OCI-LY1 (cell line): ENCODE results near the gene GYS2.

Experiments used
- H2AFZ ChIP-seq: fragments of 200-600 bp; sonication (generic), shearing (Covaris generic); 2 replicates; pipeline ENCODE4 v1.6.0; 2014; ENCODE audit warnings: antibody characterized with exemption, mild to moderate bottlenecking, low read length
- H3F3A ChIP-seq: fragments of 200-600 bp; sonication (generic), shearing (Covaris generic); 2 replicates; pipeline ENCODE4 v1.6.0; 2014; ENCODE audit warnings: mild to moderate bottlenecking, antibody characterized with exemption, low read length, moderate library complexity; ENCODE audit not compliant: insufficient read depth
- H3K27ac ChIP-seq: fragments of 200-600 bp; sonication (generic); 2 replicates; pipeline ENCODE4 v1.5.1; 2014; ENCODE audit warnings: low read length, mixed run types, mild to moderate bottlenecking, low read depth; ENCODE audit not compliant: poor library complexity, severe bottlenecking
- H3K27me3 ChIP-seq: fragments of 200-600 bp; sonication (generic); 2 replicates; pipeline ENCODE4 v1.6.0; 2014; ENCODE audit warnings: antibody characterized with exemption, mild to moderate bottlenecking, low read length, moderate library complexity; ENCODE audit not compliant: insufficient read depth
- H3K36me3 ChIP-seq: fragments of 200-600 bp; sonication (generic); 2 replicates; pipeline ENCODE4 v1.6.1; 2014; ENCODE audit warnings: mild to moderate bottlenecking, antibody characterized with exemption, low read length, moderate library complexity, mixed read lengths; ENCODE audit not compliant: insufficient read depth
- H3K4me1 ChIP-seq: fragments of 200-600 bp; sonication (generic); 2 replicates; pipeline ENCODE4 v1.5.1; 2014; ENCODE audit warnings: mild to moderate bottlenecking, low read length, moderate library complexity; ENCODE audit not compliant: insufficient read depth, severe bottlenecking
- H3K4me2 ChIP-seq: fragments of 200-600 bp; sonication (generic), shearing (Covaris generic); 2 replicates; pipeline ENCODE4 v1.6.1; 2014; ENCODE audit warnings: low read length
- H3K4me3 ChIP-seq: fragments of 200-600 bp; sonication (generic); 2 replicates; pipeline ENCODE4 v1.5.1; 2014; ENCODE audit warnings: low read length, low read depth, mild to moderate bottlenecking, mixed read lengths; ENCODE audit not compliant: poor library complexity, severe bottlenecking
- H3K79me2 ChIP-seq: fragments of 200-600 bp; shearing (Covaris generic); 2 replicates; pipeline ENCODE4 v1.6.1; 2016; ENCODE audit warnings: mixed run types, low read length, mixed read lengths; ENCODE audit not compliant: insufficient read depth
- H3K9ac ChIP-seq: fragments of 200-600 bp; sonication (generic), shearing (Covaris generic); 2 replicates; pipeline ENCODE4 v1.6.1; 2014; ENCODE audit warnings: mild to moderate bottlenecking, low read length, mixed read lengths
- H3K9me2 ChIP-seq: fragments of 200-600 bp; sonication (generic), shearing (Covaris generic); 2 replicates; pipeline ENCODE4 v1.6.1; 2014; ENCODE audit warnings: low read depth, mild to moderate bottlenecking, low read length, mixed read lengths
- H3K9me3 ChIP-seq: fragments of 200-600 bp; shearing (Covaris generic); 2 replicates; pipeline ENCODE4 v1.6.1; 2014; ENCODE audit warnings: low read length, mixed read lengths
- H4K20me1 ChIP-seq: fragments of 200-600 bp; sonication (generic), shearing (Covaris generic); 2 replicates; pipeline ENCODE4 v1.6.0; 2016; ENCODE audit warnings: mild to moderate bottlenecking, low read length; ENCODE audit not compliant: insufficient read depth
- CTCF ChIP-seq: fragments of 200-600 bp; sonication (generic), shearing (Covaris generic); IDR thresholded peaks from 2 replicates; pipeline ENCODE4 v1.5.1; 2017; ENCODE audit warnings: mild to moderate bottlenecking, antibody characterized with exemption, low read length, moderate library complexity, mixed read lengths
- EZH2 ChIP-seq: fragments of 200-600 bp; sonication (generic), shearing (Covaris generic); IDR thresholded peaks from 2 replicates; pipeline ENCODE4 v1.8.0; 2017; ENCODE audit warnings: borderline replicate concordance, mixed run types, mild to moderate bottlenecking, antibody characterized with exemption, low read length, moderate library complexity, mixed read lengths

Gene GYS2

GRCh38 chr12:21528953-21529352, 75.7 kb downstream of the GYS2 start:
- no peaks in the 10 kb centered on the region for H3K36me3 ChIP-seq
- H3F3A ChIP-seq, result no peaks in the 10 kb centered on the region
- peaks cover 17% of the 10 kb centered on the region for H3K4me1 ChIP-seq
- H2AFZ ChIP-seq, result no peak overlapping the region
- no peak overlapping the region for H3K4me3 ChIP-seq
- no peaks in the 10 kb centered on the region for H3K9me3 ChIP-seq
- no peak overlapping the region for H3K4me2 ChIP-seq
- no peak overlapping the region for H3K27ac ChIP-seq
- no peaks in the 10 kb centered on the region for H3K79me2 ChIP-seq
- no peaks in the 10 kb centered on the region for H3K9me2 ChIP-seq
- no peaks in the 10 kb centered on the region; the same call in 1 of the 2 replicates for H4K20me1 ChIP-seq
- no peak overlapping the region for H3K9ac ChIP-seq
- H3K27me3 ChIP-seq, result no peaks in the 10 kb centered on the region
- TF ChIP-seq CTCF (no peak), EZH2 (no peak)

- Histone ChIP-seq H3K4me2 (peak overlapping the region; percentile 69), H3K27ac (no peak overlapping the region)
Observed at GRCh38 chr12:21527451-21528180, 77.0 kb downstream of the GYS2 start.

GRCh38 chr12:21526721-21527345, 77.8 kb downstream of the GYS2 start:
- H3K9me3 ChIP-seq, result no peaks in the 10 kb centered on the region
- H3K4me1 ChIP-seq, result peaks cover 17% of the 10 kb centered on the region
- H3K9me2 ChIP-seq, result no peaks in the 10 kb centered on the region
- no peak overlapping the region for H3K27ac ChIP-seq
- H3K79me2 ChIP-seq, result no peaks in the 10 kb centered on the region
- H3K36me3 ChIP-seq, result no peaks in the 10 kb centered on the region
- H2AFZ ChIP-seq, result no peak overlapping the region
- peak overlapping the region; percentile 61 for H3K4me3 ChIP-seq
- no peaks in the 10 kb centered on the region for H3F3A ChIP-seq
- H3K27me3 ChIP-seq, result no peaks in the 10 kb centered on the region
- peak overlapping the region; percentile 69 for H3K4me2 ChIP-seq
- no peak overlapping the region for H3K9ac ChIP-seq
- no peaks in the 10 kb centered on the region; the same call in 1 of the 2 replicates for H4K20me1 ChIP-seq
- TF ChIP-seq CTCF (no peak), EZH2 (no peak)

More at GRCh38 chr12:21527451-21528180, 77.0 kb downstream of the GYS2 start:
- TF ChIP-seq CTCF, result no peak
- Histone ChIP-seq H3K4me1 (peaks cover 17% of the 10 kb centered on the region), H3K79me2 (no peaks in the 10 kb centered on the region), H2AFZ (no peak overlapping the region), H3K9me3 (no peaks in the 10 kb centered on the region), H3K36me3 (no peaks in the 10 kb centered on the region), H4K20me1 (no peaks in the 10 kb centered on the region; the same call in 1 of the 2 replicates), H3F3A (no peaks in the 10 kb centered on the region), H3K27me3 (no peaks in the 10 kb centered on the region), H3K9me2 (no peaks in the 10 kb centered on the region), H3K9ac (peak overlapping the region; percentile 53; the same call in 1 of the 2 replicates), H3K4me3 (peak overlapping the region; percentile 61)
